Activated naive CD4-positive, alpha-beta T cell treated with anti-CD3 and anti-CD28 coated beads, Interleukin-2, amount 50 U/mL, for 24 hours (primary cell): Measurements from ENCODE around the gene FBXO47.

Source experiments
- H3K27ac Mint-ChIP-seq: one replicate; pipeline ENCODE4 v1.8.0; 2021; ENCODE audit warnings: mild to moderate bottlenecking, mixed read lengths
- H3K27me3 Mint-ChIP-seq: one replicate; pipeline ENCODE4 v1.8.0; 2021; ENCODE audit warnings: mixed read lengths
- H3K36me3 Mint-ChIP-seq: one replicate; pipeline ENCODE4 v1.8.0; 2021; ENCODE audit warnings: mixed read lengths
- H3K4me1 Mint-ChIP-seq: one replicate; pipeline ENCODE4 v1.8.0; 2021; ENCODE audit warnings: mixed read lengths
- H3K4me3 Mint-ChIP-seq: one replicate; pipeline ENCODE4 v1.8.0; 2021; ENCODE audit warnings: mild to moderate bottlenecking, mixed read lengths
- H3K9me3 Mint-ChIP-seq: one replicate; pipeline ENCODE4 v1.8.0; 2021; ENCODE audit warnings: mixed read lengths

Gene FBXO47

GRCh38 chr17:38889745-38890409, 77.3 kb downstream of the FBXO47 start:
- peak overlapping the region; percentile 43 for H3K4me3 Mint-ChIP-seq
- no peaks in the 10 kb centered on the region for H3K36me3 Mint-ChIP-seq
- peaks cover 89% of the 10 kb centered on the region for H3K4me1 Mint-ChIP-seq
- H3K9me3 Mint-ChIP-seq, result no peaks in the 10 kb centered on the region
- peak overlapping the region; percentile 81 for H3K27ac Mint-ChIP-seq
- no peaks in the 10 kb centered on the region for H3K27me3 Mint-ChIP-seq

GRCh38 chr17:38888842-38889241, 78.4 kb downstream of the FBXO47 start:
- H3K36me3 Mint-ChIP-seq, result no peaks in the 10 kb centered on the region
- H3K4me3 Mint-ChIP-seq, result no peak overlapping the region

GRCh38 chr17:38886643-38887010, 80.6 kb downstream of the FBXO47 start:
- Mint-ChIP-seq H3K27ac (peak overlapping the region; percentile 96), H3K4me3 (peak overlapping the region; percentile 1), H3K9me3 (no peaks in the 10 kb centered on the region), H3K27me3 (no peaks in the 10 kb centered on the region), H3K4me1 (peaks cover 88% of the 10 kb centered on the region), H3K36me3 (peaks cover 5% of the 10 kb centered on the region)

More at GRCh38 chr17:38888842-38889241, 78.4 kb downstream of the FBXO47 start:
- Mint-ChIP-seq H3K27me3 (no peaks in the 10 kb centered on the region), H3K4me1 (peaks cover 88% of the 10 kb centered on the region), H3K9me3 (no peaks in the 10 kb centered on the region), H3K27ac (peak overlapping the region; percentile 23)
